GM19240 (cell line): ENCODE results near the gene TMEM132C.

Experiments used
- DNase-seq: peaks from one replicate; pipeline ENCODE4 v3.0.0; 2011; ENCODE audit warnings: low spot score; ENCODE audit not compliant: insufficient read length

Gene TMEM132C

DNA sequence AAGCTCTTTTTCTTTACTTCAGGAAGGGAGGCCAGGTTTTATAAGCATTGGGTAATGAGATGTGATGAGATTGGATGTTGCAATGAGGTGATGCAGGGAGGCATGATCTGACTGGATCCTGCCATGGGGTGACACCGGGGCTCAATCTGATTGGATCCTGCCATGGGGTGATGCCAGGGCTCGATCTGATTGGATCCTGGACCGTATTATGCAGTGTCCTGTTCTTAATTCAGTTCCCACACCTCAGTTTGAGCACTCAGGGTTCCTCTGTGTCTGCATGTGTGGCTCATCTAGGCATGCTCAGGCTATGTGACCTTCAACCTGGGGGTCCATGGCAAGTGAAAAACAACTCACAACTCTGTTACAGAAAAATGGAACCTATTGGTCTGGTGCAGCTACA lies 390.4 kb downstream of the TMEM132C start:
- no peak for DNase-seq

DNA sequence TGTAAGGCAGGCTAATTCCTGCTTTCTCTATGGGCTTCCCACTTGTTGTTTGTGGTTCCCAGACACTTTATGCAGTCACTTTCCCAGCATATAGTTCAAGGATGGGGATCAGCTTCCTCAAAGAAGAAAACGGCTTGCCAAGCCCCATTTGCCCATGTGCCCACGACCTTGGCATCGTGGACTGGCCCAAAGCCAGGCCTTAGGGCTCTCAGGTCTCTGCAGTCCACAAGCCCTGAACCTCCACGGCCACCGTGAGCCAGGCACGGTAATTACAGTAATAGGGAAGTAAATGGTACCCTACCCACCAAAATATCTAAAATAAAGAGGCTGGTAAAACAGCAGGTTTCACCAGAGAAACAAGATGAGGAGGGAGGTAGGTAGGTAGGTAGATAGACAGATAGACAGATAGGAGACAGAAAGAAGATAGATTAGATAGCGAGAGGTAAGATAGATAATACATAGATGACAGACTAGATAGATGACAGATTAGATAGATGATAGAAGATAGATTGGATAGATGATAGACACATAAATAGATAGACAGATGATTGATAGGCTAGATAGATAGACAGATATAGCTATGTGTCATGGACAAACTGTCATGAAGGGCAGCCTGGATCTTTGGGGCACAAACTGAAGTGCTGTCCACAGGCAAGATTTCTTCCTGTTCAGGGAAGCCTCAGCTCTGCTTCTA lies 393.7 kb downstream of the TMEM132C start:
- no peak for DNase-seq

DNA sequence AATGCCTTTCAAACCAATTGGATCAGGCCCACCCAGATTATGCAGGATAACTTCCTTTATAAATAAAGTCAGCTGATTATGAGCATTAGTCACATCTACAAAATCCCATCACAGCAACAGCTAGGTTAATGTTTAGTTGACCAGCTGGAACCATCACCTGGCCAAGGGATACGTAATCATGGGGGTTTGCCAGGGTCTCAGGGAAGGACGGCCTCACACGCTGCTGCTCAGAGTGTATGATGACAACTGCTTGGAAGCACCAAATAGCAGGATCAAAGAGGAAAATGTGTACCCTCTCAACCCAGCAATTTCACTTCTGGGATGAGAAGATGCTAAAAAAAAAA lies 394.2 kb downstream of the TMEM132C start:
- no peak for DNase-seq

DNA sequence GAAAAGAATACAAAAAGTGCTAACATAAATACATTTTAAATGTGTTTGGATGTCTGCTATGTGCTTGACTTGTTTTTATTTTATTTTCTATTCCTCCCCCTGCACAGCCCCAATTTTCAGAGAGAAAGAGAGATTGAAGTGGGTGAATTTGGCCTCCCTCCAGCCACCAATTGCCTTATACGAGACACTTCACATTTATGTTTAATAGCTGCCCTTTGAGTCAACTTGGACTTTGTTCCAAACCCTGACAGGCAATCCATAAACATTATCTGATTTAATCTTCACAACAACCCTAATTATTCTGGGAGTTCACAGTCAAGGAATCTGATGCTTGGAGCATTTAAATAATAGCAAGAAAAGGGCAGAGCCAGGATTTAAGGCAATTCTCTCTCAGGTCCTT lies 395.1 kb downstream of the TMEM132C start:
- no peak for DNase-seq

DNA sequence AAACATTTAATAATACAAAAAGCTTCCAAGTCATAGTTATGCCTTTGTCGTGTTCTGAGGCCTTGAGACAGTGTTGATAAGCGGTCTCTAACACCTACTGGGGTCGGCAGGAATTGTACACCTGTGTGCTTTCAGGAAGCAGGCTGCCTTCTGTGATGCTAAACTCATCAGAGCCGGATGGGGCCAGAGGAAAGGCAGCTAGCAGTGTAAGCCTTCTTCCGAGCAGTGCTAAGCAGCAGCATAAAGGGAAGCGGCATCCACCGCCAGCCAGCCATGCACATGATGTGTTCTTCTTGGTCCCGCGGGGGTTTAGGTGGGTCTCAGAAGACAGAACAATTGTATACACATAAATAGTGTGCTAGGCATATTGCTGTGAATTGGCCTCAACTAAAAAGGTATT lies 397.5 kb downstream of the TMEM132C start:
- DNase-seq, result no peak

DNA sequence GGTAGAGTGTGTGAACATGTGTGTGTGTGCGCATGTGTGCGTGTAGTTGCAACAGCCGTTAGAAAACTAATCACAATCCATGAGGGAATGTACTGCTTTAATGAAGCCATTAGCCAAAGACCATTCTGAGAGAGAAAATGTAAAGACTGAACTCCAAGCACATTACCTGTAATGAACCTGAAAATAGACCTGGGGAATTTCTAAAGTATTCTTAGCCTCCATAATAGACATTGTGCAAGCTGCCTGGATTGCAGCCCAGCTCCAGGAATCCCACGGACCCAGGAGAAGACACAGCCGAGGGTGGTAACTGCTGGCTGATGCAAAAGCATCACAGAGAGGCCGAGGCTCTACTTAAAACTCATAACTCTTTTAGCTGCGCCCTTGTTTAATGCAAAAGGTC lies 400.2 kb downstream of the TMEM132C start:
- no peak for DNase-seq

DNA sequence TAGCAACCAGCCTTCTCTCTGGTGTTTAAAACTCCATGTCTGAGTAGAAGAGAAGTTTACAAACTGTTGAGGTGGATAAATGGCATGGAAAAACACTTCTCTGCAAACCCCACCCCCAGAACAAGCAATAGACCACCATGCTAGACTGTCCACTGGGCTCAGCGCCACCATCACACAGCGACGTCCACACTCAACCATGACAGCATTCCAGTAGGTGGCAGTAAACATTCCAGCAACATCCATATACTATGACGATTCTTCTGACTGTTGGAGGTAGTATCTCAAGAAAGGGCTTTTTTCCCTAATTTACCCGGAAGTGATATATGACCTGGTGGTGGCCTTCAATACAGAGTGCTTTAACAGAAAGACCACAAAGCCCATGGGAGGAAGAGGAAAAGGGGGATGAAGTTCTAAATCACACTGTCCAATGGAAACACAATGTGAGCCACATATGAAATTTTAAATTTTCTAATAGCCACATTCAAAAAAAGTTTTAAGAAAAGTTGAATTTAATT lies 404.6 kb downstream of the TMEM132C start:
- no peak for DNase-seq

DNA sequence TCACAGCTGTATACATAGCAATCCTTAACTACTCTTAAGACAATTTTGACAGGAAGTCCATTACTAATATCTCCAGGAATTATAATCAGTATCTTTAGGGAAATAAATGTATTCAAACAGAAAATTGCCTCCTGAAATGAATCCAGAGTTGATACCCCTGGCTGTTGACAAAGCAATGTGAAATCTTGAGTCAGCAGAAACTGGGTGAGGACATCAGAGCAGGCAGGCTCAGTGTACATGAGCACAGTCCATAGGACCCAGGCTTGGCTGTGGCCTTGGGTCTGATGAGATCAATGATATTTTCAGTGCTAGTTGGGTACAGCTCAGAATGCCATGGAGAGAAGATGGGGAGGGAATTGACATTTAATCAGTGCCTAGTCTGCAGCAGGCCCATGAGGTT lies 405.5 kb downstream of the TMEM132C start:
- DNase-seq, result no peak

DNA sequence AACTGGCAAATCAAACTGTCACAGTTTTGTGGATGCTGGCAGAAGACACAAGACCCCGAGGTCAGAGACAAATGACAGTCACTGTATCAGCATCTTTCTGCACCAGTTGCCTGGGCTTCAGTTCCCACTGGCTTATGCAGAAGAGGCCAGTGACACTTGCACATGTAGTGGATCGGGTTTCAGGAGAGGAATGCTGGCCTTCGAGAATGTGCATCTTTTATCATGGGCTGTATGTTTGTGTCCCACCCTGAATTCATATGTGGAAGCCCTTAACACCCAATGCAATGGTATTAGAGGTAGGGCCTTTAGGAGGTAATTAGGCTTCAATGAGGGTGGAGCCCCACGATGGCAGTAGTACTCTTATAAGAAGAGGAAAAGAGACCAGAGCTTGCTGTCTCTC lies 405.9 kb downstream of the TMEM132C start:
- DNase-seq, result no peak

DNA sequence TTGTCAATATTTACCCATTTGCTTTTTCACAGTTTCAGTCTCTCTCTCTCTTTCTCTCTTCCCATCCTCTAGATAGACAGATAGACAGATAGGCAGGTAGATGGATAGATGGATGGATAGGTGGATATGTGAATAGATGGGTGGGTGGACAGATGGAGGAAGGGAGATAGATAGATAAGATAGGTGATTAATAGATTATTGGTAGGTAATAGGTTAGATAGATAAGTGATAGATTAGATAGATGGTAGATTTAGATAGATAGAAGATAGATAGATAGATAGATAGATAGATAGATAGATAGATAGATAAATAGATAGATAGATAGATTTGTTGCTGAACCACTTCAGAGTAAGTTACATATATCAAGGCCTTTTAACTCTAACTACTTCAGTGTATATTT lies 408.6 kb downstream of the TMEM132C start:
- DNase-seq, result no peak

DNA sequence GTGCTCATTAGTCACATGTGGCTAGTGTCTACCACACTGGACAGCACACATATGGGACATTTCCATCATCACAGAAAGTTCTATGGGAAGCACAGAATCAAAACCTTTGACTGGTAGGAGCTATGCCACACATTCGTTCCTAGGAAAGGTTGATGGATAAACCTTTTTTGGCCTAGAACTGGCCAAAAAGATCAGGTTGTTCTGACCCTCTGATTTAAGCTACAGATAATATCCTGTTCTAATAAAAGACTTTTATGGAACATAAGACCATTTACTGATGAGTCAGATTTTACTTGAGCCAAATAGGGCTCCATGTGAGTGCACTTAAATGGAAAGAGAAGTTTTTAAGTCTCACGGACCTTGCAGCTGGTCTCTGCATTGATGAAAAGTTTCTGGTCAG lies 413.6 kb downstream of the TMEM132C start:
- no peak for DNase-seq

DNA sequence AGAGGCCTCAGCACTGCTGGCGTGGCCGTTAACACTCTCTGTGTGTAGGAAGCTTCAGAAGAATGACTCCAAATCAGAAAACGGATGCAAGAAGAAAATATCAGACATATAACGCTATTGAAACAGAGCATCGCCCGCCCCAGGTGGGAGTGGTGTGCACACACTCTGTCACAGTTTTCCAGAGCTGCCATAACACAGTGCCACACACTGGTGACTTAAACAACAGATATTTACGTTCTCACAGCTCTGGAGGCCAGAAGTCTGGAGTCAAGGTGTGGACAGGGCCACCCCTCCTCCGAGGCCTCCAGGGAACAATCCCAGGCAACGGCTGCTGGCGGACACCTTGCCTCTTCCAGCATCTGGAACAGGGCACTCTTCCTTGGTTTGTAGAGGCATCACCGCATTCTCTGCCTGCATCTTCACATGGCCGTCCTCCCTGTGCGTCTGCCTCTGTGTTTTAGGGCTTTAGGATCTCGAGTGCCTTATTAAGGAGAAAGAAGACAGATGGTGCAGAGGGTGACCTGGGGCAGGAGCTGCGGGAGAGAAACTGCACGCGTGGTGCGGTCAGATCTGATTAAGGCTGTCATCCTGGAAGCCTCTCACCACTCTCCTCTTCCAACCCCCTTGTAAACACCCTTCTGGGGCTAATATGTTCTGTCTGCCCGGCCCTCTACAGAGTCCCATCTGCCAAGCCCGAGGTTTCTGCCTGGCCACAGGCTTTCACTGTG lies 415.7 kb downstream of the TMEM132C start:
- no peak for DNase-seq

DNA sequence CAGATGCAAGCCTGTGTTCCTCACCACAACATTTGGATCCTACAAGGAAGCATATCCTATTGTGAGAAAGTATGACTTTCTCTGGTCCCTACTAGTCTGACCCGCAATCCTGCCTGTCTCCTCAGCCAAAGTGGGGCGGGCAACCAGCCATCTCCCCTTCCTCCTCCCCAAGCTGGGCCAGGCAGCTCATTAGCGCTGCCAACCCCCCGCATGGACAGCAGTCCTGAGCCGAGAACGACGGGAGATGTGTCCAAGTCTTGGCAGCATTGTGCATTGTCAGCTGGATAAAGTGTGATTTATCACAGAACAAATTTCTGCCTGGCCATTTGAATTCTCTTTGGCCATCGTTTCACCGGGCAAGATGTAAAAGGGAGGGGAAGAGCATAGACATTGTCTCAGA lies 417.4 kb downstream of the TMEM132C start:
- no peak for DNase-seq

DNA sequence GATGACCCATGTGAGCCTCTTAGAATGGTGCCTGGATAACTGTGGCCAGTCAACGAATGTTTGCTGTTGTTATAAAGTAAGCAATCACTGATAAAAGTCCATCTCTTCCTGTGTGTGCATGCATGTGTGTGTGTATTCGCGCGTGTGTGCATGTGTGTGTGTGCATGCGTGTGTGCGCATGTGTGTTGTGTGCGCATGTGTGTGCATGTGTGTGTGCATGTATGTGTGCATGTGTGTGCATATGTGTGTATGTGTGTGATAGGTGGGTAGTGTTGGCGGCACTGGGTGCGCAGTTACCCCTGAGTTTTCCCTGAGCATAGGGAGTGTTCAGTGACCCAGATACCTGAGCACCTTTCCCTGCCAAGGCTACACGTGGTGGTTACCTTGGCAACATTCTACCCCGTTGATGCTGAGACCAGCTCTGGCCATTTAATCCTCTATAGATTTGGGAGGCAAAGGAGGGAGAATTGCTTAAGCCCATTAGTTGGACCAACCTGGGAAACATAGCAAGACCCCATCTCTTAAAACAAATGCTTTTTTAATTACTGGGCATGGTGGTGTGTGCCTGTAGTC lies 419.0 kb downstream of the TMEM132C start:
- no peak for DNase-seq

DNA sequence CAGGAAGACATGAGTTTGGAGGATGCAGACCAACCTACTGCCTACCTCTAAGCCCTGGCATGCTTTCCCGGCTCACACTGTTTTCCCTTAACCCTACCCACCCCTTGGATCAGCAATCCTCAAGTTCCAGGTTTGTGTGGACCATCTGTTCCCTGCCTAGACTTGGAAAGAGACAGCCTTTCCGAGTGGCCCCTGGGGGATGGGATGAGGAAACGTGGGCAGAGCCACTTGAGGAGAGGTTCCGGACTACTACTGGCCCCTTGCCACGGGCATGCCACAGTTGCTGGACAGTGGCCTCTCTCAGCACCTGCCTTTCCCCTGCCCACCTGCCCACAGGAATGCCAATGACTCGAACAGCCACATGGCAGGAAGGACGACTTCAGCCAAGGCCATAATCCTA lies 420.9 kb downstream of the TMEM132C start:
- DNase-seq, result no peak

DNA sequence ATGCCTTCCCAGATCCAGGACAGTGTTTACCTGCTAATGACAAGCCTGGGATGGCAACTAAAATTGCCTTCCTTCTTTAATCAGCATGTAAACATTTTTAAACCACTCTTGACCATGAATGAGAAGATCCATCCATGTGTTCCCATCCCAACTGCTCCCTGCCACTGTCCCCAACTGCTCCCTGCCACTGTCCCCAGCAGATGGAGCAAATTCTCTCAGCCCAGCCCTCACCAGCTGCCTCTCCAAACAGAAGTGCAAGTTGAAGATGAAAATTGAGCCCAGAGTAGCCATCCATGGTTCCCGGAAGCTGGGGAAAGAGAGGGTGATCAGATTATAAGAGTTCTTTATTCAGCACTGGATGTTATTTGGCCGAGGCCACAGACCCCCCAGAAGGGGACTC lies 423.7 kb downstream of the TMEM132C start:
- DNase-seq, result no peak

DNA sequence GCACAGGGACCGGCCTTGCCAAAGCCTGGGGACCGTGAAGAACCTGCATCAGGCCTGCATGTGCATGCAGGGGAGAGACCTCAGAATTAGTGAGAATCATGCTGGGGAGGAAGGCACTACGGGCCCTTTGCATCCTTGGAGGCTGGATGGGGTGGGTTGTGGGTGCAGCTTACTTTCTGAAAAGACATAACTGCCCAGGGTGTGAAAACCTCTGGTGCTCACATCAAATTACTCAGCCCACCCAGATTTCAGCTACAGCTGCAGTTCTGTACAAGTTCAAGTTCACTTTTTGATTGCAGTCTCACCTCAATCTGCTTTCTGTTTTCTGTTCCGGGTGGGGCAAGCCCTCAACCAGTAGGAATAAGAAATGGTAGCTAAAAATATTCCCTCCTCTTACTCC lies 426.1 kb downstream of the TMEM132C start:
- no peak for DNase-seq

DNA sequence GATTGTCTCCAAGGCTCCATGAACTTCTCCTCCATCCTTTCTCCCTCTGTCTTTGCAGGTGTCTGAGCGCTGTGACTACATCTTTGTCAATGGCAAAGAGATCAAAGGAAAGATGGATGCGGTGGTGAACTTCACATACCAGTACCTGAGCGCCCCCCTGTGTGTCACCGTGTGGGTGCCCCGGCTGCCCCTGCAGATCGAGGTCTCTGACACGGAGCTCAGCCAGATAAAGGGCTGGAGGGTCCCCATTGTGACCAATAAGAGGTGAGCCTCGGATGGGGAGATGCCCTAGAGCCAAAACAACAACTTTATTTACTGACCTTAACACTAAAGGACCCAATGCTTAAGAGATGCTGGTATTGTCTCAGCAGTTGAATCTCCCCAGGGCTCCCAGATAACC lies 426.8 kb downstream of the TMEM132C start:
- DNase-seq, result no peak

DNA sequence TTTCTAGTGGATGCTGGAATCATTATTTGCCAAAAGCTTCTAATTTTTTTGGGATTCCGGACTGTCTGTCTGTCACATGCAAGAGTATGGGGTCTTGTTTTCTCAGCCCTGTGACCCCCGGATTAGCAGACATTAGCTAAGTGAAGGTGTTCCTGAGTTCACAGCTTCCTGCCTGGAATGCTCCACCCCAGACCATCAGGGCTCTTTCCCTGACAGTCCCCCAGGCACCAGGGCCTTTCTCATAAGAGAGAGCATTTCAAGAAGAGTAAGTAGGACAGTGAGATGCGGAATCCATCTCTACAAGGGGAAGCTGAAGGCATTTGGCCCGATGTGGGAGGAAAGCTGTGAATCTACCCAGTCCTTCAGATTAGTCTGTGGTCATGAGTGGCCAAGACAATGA lies 427.5 kb downstream of the TMEM132C start:
- no peak for DNase-seq

DNA sequence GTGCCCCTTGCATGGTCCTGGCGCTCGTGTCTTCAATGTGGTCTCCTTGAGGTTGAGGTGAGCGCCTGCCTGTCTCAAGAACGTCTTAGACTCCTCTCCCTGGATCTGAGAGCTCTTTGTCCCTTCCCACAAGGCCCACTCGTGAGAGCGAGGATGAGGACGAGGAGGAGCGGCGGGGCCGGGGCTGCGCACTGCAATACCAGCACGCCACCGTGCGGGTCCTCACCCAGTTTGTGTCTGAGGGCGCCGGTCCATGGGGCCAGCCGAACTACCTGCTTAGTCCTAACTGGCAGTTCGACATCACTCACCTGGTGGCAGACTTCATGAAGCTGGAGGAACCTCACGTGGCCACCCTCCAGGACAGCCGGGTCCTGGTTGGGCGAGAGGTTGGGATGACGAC lies 428.7 kb downstream of the TMEM132C start:
- DNase-seq, result no peak

DNA sequence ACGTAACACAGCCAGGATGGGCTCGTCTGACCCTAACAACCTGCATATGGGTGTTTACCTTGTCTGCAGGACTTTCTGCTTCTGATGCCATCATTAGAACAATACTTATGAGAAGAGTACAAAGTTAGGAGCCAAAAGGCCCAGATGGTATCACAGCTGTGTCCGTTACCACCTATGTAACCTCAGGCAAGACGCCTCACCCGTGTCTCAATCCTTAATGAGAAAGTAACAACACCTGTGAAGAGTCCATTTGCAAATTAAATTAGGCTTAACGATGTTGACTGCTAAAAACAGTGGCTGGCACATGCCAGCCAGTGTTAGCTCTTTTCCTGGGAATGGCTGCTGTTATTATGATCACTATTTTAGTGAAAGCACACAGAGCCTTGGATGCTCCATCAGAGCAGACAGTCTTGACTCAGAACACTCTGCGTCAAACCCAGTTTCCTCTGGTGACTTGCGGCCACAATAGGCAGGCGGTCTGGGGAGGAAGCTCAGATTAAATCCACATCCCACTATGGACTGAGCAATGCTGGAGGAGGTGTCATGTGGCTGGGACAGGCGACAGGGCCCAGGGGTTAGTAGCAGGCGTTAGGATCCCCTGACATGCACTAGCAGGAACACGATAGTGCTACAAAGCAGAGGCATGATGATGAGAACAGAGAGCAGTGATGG lies 431.5 kb downstream of the TMEM132C start:
- no peak for DNase-seq

DNA sequence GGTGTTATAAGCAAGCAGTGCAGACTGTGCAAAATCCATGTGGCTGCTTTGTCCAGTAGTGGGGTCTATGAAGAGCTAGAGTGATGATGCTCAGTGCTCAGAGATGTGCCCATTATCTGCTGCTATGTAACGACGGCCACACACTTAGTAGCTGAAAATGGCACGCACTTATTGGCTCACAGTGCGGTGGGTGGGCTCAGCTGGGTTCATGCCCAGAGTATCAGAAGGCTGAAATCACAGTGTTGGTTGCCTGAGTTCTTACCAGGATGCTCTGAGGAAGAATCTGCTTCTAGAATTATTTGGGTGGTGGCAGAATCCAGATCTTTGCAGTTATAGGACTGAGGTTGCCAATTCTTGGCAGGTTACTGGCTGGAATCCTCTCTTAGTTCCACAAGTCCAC lies 432.1 kb downstream of the TMEM132C start:
- DNase-seq, result no peak
